SK-MEL-5 (cell line): Measurements from ENCODE around the gene SLC1A5. TPM values are rescaled to one million over a fixed set of nuclear protein-coding genes. Genes with fewer than 3 reads are reported as not detected.

Source experiments
- DNase-seq: peaks from one replicate; pipeline ENCODE4 v3.0.0-alpha.2; 2016; ENCODE audit warnings: low read depth, low spot score
- in situ Hi-C: cut with HindIII; loops from 2 replicates; pipeline ENCODE4 v1.10.0; 2016; ENCODE audit warnings: low sequenced_read_pairs, high pct_unique_total_duplicates, low pct_unique_long_range_greater_than_20kb
- total RNA-seq: library from RNA; depleted of rRNA; stranded (reverse); fragments of >200 nt; shearing (Covaris generic); gene quantifications from 2 replicates; pipeline ENCODE4 v1.2.3, GENCODE V29; 2014

Gene SLC1A5
- total RNA-seq, 1 experiment from 2014 or later: 90.2 TPM

- DNase-seq: no peak
- in situ Hi-C loops: no loop called here
These were observed 55.3 kb downstream of the SLC1A5 start for GRCh38 chr19:46732966-46733689.

DNA sequence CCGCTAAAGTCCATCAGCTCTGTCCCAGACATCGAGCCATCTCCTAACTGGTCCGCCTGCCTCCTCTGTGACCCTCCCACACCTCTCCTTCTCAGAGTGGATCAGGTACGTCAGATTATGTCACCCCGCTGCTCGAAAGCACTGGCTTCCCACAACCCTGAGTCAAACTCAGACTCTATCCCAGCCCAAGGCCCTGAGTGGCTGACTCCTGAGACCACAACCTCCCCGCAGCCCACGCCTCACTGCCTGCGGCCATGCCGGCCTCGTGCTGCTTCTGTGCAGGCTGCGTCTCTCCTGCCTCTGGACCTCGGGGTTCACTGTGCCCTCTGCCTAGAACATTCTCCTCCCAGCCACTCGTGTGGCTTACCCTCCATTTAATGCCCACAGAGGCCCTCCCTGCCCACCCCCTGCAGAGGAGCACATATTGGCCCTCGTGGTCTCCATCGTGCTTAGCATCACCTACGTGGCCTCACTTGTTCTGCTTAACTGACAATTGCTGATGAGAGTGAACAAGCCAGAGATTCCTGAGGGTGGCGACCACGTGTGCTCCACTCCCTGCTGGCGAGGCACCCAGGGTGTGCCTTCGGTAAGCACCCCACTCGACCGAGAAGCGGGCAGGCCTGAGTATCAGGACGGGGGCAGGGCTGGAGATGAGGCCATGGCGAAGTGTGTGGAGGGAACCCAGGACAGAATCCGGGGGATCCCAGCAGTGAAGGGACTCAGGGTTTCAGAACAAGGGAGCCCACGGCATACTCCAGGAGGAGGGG, 56.0 kb downstream of the SLC1A5 start:
- in situ Hi-C loops: no loop called here
- DNase-seq: no peak

DNA sequence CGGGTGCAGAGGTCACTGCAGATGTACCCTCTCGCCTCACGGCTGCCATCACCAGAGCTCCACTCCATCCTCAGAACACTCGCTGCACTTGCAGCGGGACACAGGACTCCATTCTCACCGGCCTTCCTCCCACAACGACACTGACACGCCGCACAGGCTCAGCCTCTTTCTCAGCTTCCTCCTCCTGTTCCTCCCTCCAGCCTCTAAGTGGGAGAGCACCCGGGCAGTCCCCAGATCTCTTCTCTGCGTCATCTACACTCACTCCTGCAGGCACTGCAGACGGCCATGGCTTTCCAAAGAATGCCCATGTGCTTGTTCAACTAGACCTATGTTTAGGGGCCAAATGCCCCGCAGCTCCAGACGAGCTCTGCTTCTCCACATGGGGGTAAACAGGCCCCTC, 56.8 kb downstream of the SLC1A5 start:
- no peak for DNase-seq
- in situ Hi-C loops: no loop called here

DNA sequence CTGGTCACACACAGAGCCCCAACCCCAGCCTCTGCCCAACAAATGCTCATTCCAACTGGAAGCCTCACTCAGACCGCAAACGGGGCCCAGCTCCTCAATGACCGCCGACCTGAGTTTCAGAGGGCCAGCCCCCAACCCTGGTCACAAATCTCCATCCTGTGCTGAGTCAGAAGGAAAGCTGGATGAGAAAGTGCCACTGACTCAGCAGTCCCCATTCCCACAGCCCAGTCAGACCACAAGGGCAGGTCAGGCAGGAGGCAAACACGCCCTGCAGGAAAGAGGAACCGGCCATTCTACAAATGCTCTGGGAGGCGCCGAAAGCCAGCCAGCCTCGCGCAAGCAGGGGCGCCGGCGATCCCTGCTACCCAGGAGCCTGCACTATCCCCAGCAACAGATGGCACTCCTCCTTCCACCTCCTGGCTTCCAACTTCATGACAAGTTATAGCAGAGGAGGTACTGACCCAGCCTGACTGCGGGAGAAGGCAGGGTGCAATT, 57.3 kb downstream of the SLC1A5 start:
- in situ Hi-C loops: no loop called here
- DNase-seq: no peak

DNA sequence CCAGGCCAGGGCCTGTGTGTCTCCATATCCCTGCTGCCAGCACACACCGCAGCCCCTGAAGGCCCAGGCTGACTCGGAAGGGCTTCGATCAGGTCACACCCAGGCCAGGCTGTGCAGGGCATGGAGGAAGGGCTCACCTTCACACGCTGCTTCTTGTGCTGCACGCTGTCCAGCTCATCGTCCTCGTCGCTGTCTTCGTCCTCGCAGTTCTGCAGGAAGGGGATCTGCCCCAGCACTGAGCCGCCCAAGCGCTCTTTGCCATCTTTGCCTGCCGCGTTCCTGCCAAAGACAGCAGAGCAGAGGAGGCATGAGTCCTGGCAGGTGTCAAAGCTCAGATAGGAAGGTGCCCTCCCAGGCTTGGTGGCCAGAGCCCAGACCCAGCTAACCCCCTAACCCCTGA, 57.8 kb downstream of the SLC1A5 start:
- in situ Hi-C loops: no loop called here
- DNase-seq: no peak

DNA sequence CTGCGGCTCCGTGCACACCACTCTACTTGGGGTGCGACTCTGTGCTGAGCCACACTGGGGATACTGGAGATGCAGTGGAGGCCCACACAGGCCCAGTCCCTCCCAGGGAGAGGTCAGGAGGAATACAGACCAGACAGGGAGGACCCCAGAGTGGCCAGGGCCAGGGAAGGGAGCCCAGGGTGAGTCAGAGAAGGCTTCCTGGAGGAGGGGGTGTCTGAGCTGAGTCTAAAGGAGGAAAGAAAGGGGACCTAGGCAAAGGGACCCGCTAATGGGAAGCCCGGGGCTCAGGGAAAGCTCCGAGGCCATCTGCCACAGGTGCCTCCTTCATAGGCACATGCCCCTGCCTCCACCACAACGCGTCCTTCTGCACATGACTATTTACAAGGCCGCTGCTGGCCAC, 58.2 kb downstream of the SLC1A5 start:
- DNase-seq: no peak
- in situ Hi-C loops: no loop called here

GRCh38 chr19:46729696-46730095, 58.7 kb downstream of the SLC1A5 start:
- DNase-seq: no peak
- in situ Hi-C loops: no loop called here

DNA sequence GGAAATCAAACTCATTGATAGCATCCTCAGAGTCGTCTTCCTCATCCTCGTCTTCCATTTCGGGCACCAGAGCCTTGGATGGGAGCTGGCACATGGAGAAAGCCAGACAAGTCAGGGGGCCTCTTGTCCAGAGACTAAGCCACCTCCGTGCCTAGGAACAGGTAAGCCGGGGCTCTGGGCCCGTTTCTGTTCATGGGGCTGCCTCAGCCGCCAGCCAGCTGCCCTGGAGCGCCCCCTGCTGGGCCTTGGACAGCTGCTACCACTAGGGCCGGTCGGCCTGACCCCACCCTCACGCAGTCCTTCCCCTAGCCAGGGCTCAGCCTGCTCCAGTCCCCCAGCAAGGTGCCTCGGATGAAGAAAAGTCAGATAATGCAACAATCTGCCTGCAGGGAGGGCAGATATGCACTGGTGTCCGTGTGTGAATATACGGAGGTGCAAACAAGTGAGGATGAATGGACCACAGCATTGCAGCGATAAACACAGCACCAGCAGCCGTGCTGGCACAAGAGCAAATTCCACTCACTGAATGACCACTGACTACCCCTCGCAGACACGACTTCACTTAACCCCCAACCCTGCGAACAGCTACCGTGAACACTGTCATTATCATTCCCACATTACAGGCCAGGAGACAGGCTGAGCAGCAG, 59.6 kb downstream of the SLC1A5 start:
- DNase-seq: peak; percentile 61
- in situ Hi-C loops: no loop called here

DNA sequence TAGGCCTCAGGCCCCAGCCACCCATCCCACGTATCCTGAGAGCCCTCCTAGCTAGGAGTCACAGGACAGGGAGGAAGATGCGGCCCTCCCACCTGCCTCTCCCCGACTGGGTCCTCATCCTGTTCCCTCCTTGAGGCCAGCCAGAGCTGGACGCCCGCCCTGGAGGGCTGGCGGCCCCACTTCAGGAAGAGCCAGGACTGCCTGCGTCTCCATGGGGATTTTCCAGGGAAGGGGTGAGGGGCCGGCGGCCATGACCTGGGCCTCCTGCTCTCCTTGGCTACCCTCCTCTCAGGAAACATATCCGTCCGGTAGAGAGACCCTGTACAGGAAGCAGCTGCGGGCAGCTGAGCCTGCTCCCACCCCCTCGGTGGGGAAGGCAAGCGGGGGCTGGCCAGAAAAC, 60.2 kb downstream of the SLC1A5 start:
- no peak for DNase-seq
- in situ Hi-C loops: no loop called here

DNA sequence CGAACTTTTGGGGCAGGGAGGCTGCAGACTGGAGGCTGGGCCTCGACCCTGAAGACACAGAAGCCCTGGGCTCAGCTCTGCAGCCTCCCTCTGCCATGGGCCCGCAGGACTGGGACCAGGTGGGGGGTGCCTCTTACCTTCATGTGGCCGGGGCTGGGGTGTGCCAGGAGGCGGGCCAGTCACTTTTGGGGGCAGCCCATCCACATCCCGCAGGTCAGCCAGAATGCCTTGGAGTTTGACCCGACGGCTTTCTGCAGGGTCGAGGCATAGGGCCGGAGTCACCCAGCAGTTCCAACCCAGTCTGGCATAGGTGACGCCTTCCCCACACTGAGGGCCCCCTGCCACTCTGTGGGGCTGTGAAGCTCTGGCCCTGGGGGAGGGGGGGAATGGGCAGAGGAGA, 60.6 kb downstream of the SLC1A5 start:
- in situ Hi-C loops: no loop called here
- no peak for DNase-seq

DNA sequence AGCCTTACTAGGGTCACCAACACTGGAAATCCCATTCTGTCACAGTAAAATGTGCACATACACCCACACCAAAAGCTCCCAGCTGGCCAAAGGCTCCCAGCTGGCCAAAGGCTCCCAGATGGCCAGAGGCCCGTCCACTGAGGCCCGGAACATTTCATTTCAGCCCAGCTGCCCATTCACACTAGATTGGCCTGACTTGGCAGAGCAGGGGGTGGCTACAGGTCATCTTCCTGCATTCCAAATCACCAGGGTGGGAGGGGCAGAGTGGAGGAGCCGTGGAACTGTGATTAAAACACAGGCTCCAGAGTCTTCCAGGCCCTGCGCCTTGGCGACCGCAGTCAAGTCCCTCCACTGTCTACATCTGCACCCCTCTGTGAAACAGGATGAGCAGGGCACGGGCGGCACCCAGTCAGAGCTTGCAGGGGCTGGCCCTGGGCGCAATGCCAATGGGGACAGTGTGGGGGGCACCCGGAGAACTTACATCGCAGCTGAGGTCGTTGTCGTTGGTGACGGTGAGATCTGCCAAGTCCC, 61.4 kb downstream of the SLC1A5 start:
- DNase-seq: no peak
- in situ Hi-C loops: no loop called here

DNA sequence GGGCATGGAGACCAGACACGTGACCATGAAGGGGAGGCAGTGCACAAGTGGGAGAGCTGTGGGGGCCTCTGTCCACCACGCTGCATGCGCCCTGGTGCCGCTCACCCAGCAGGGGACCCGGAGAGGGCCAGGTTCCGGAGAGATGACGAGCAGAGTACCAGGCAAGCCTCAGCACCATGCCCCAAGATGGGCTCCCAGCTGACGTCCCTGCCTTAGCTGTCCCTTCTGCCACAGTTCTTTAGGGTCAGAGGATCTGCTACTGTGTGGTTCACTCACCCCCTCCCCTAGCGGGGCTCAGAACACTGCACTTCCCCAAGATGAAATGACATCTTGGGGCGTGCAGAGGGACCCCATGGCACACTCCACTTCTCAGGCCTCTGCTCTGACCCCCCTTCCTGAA, 61.8 kb downstream of the SLC1A5 start:
- in situ Hi-C loops: no loop called here
- no peak for DNase-seq

- DNase-seq: no peak
- in situ Hi-C loops: no loop called here
These were observed 62.5 kb downstream of the SLC1A5 start for GRCh38 chr19:46725859-46726393.

GRCh38 chr19:46725036-46725820, 63.2 kb downstream of the SLC1A5 start:
- no peak for DNase-seq
- in situ Hi-C loops: no loop called here
